Epithelial cell of prostate (primary cell): ENCODE measurements around the gene SPINK7.
"Not testable (repeated sequence)": the region's sequence is repeated elsewhere in the genome, so short reads cannot be mapped to it uniquely, and the experiment has no call there.

Experiments used
- DNase-seq: peaks from one replicate; pipeline ENCODE4 v3.0.0-alpha.2; 2011; ENCODE audit warnings: low read depth, low spot score
- H3K27ac ChIP-seq: fragments of 450-650 bp; 2 replicates; pipeline ENCODE4 v1.5.1; 2017; ENCODE audit warnings: mild to moderate bottlenecking

Gene SPINK7

DNA sequence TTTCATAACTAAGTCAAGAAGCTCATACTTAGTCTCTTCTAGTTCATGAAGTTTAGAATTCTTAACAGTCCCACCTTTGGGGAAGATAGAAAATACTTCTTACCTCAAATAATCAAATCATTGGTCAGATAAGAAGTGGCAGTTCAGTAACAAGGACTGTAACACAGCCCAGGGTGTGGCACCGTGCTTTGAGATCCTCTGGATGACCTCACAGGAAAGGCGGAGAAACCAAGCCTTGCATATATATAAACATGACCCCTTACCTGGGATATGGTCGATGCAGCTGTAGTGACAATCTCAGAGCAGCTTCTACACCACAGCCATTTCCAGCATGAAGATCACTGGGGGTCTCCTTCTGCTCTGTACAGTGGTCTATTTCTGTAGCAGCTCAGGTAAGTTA, at the start of gene SPINK7:
TSS of gene SPINK7 (plus strand) at position 271 of the 400 bp plus-strand sequence. CDS start at position 332, 61 bp downstream.
- no peak for DNase-seq
- H3K27ac ChIP-seq: no peak within 1 kb of the TSS

- DNase-seq: no peak
- H3K27ac ChIP-seq: peak overlapping the region; percentile 31
Observed at GRCh38 chr5:148267962-148268361, 44.3 kb upstream of the SPINK7 start.

DNA sequence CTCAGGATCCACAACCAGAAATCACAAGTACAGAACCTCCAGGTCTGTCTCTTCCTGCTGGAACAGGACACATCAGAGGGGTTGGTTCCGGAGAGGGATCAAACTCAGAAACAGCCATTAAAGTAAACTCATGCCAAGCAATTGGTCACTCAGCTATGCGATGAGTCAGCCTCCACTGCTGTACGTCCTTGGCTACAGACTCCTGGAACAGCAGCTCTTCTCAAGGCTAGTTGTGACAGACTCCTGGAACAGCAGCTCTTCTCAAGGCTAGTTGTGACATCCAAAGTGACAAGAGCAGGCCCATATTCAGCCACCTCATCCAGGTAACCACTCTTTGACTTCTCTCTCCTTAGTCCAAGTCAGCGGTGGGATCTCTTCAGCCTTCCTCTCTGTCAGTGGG, 43.7 kb upstream of the SPINK7 start, which contains the start of gene SPINK13:
TSS of gene SPINK13 (plus strand) at position 229 of the 400 bp plus-strand sequence. CDS start 1,279 bp downstream, outside the sequence.
- H3K27ac ChIP-seq: peak within 1 kb of the TSS; percentile 31
- peak; percentile 65 for DNase-seq

DNA sequence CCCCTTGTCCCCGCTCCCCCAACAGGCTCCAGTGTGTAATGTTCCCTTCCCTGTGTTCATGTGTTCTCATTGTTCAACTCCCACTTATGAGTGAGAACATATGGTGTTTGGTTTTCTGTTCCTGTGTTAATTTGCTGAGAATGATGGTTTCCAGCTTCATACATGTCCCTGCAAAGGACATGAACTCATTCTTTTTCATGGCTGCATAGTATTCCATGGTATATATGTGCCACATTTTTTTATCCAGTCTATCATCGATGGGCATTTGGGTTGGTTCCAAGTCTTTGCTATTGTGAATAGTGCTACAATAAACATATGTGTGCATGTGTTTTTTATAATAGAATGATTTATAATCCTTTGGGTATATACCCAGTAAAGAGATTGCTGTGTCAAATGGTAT, 37.1 kb upstream of the SPINK7 start:
- not testable (repeated sequence) for DNase-seq, H3K27ac ChIP-seq

GRCh38 chr5:148280893-148281292, 31.3 kb upstream of the SPINK7 start:
- DNase-seq, H3K27ac ChIP-seq: not testable (repeated sequence)

- not testable (repeated sequence) for DNase-seq, H3K27ac ChIP-seq
Observed at GRCh38 chr5:148281336-148281735, 30.9 kb upstream of the SPINK7 start.

- no peak for DNase-seq
- no peak overlapping the region for H3K27ac ChIP-seq
Observed at GRCh38 chr5:148290271-148291195, 21.7 kb upstream of the SPINK7 start.

DNA sequence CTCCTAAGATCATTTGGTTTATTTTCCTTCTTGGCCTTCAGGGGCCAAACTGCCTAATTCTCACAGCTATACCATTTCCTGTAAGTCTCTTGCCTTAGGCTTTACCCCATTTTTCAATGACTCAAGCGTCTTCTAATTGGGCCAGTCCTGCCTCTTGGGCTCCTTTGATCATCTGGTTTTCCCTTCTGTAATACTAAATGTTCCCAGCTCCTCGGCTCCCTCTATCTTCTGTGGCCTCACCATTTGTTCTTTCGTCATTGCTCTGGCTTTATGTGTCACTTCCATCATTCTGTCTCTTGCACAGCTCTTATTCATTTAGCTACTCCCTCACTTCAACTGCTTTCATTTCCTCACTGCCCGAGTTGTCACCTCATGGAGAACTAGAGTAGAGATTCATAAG, 14.5 kb upstream of the SPINK7 start:
- no peak overlapping the region for H3K27ac ChIP-seq
- no peak for DNase-seq

DNA sequence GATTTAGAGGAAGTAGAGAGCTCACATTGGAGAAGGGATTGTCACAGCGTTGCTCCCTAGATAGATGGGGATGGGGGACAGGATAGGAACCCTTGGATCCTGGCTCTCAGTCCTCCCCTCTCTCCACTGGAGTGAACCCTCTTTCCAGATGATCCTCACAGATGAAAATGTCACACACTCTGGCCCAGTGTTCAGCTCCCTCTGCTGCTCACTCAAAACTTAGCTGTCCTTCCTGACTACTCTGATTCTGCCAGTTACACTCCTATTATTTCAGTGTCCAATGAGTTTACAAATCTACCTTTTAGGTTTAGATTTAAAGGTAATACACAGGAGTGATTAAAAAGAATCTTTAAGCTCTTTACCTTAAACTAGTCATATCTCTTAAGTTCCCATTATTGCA, 5.8 kb upstream of the SPINK7 start:
- no peak overlapping the region for H3K27ac ChIP-seq
- DNase-seq: no peak

- no peak for DNase-seq
- peak overlapping the region; percentile 26 for H3K27ac ChIP-seq
Observed at GRCh38 chr5:148309019-148309418, 3.2 kb upstream of the SPINK7 start.

DNA sequence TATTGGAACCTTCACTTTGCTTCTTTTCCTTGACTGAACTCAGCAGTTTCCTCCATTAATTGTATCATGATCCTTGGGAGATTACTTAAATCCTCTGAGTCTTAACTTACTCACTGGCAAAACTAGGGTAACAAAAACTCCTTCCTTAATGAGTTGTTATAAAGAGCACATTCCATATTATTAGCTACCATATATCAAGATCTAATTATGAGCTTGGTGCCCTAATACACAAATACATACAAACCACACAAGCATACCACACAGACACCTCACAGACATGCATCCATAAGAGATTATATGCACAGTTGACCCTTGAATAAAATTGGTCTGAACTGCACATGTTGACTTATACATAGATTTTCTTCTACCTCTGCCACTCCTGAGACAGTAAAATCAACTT, 2.5 kb upstream of the SPINK7 start:
- H3K27ac ChIP-seq: peak overlapping the region; percentile 26
- DNase-seq: no peak

GRCh38 chr5:148311484-148311883, 739 bp upstream of the SPINK7 start:
- DNase-seq: no peak
- H3K27ac ChIP-seq: no peak overlapping the region

DNA sequence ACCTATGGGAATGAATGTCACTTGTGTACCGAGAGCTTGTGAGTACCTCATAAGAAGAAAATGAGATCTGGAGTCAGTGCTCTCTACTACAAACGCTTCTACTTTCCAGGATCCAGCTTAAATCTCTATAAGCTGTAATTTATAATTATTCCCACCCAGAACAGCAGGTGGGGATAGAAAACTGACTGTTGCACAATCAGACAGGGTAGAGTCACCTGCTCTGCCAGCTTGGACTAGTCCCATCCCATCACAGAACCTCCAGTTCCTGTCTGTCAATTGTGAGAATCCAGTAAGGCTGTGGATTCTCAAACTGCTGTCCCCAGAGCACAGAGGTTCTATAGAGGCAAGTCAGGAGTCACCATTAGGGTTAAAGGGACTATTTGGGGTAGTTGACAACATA, 2.0 kb downstream of the SPINK7 start:
- no peak overlapping the region for H3K27ac ChIP-seq
- DNase-seq: no peak

GRCh38 chr5:148314731-148315130, 2.5 kb downstream of the SPINK7 start:
- DNase-seq: no peak
- no peak overlapping the region for H3K27ac ChIP-seq

DNA sequence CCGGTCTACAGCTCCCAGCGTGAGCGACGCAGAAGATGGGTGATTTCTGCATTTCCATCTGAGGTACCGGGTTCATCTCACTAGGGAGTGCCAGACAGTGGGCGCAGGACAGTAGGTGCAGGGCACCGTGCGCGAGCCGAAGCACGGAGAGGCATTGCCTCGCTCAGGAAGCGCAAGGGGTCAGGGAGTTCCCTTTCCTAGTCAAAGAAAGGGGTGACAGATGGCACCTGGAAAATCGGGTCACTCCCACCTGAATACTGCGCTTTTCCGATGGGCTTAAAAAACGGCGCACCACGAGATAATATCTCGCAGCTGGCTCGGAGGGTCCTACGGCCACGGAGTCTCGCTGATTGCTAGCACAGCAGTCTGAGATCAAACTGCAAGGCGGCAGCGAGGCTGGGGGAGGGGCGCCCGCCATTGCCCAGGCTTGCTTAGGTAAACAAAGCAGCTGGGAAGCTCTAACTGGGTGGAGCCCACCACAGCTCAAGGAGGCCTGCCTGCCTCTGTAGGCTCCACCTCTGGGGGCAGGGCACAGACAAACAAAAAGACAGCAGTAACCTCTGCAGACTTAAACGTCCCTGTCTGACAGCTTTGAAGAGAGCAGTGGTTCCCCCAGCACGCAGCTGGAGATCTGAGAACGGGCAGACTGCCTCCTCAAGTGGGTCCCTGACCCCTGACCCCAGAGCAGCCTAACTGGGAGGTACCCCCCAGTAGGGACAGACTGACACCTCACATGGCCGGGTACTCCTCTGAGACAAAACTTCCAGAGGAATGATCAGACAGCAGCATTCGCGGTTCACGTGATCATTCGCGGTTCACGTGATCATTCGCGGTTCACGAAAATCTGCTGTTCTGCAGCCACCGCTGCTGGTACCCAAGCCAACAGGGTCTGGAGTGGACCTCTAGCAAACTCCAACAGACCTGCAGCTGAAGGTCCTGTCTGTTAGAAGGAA, 8.1 kb downstream of the SPINK7 start:
- DNase-seq: not testable (repeated sequence)

DNA sequence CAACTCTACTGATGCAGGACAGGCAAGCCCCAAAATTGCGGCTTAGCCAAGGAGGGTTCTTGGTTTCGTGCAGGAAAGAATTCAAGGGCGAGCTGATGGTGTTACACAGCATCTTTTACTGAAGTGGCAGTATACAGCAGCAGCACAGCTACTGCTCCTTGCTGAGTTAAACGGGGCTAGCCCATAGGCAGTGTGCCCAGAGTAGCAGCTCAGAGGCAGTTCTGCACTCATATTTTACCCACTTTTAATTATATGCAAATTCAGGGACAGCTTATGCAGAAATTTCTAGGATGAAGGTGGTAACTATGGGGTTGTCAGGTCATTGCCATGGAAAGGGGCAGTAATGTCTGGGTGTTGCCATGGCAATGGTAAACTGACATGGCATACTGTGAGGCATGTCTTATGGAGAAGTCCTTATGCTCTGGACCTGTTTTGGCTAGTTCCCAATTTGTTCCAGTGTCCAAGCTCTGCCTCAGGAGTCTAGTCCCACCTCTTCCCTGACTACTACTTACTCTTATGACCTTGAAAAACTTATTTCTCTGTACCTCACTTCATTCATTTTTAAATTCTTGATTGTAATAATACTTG, 21.1 kb downstream of the SPINK7 start:
- no peak overlapping the region for H3K27ac ChIP-seq
- no peak for DNase-seq

More for the DNA sequence above, 8.1 kb downstream of the SPINK7 start:
- H3K27ac ChIP-seq: peak overlapping the region; percentile 52

DNA sequence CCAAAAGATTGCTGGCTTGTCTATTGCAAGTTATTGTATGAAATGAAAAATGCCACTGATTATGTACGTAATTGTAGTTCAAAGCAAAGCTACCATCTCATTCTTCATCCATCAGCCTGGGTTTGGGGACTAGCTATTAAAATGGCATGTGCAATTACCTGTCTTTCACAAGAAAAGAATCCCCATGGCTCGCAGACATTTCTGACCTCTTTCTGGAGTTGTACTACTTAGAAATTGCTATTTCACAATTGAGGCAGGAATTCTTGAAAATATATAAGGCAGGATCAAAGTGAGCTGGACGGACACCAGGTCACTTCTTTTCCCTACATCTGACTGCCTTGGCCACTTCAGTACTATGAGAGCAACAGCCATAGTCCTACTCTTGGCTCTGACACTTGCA, 23.0 kb downstream of the SPINK7 start, which contains the start of gene SPINK9:
TSS of gene SPINK9 (plus strand) at position 301 of the 400 bp plus-strand sequence. CDS start at position 356, 55 bp downstream.
- DNase-seq: no peak
- peak within 1 kb of the TSS; percentile 93 for H3K27ac ChIP-seq

DNA sequence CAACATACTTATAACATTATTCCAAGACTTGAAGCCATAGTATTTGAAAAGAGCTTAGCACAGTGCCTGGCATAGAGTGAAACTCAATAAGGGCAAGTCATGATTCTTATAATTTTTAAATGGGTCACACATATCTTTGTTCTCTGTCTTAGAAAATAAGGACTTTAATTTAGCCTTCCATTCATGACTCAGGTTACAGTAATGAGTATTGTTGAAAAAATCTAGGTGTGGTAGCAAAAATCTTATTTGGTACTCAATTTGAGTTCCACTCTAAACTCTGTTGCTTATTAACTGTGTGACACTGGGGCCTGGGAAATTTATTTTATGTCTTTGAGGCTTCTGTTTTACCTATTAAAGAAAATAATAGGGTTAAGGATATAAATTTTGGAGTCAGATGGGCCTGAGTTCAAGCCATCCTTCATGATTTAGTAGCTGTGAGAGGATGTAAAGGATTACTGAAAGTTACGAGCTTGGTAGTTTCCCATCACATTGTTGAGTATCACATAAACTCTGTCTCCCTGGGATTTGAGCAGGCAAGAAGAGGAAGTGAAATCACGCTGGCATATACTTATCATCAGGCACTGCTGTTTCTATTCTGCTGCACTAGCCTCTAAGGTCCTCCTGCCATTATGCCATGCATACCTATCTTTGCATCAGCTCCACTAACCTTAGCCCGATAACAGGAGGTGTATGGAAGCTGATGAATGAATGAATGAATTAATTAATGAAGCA, 24.6 kb downstream of the SPINK7 start:
- peak overlapping the region; percentile 93 for H3K27ac ChIP-seq
- no peak for DNase-seq

- DNase-seq: no peak
Observed at GRCh38 chr5:148342371-148343045, 30.3 kb downstream of the SPINK7 start.

More at GRCh38 chr5:148342371-148343045, 30.3 kb downstream of the SPINK7 start:
- peak overlapping the region; percentile 90 for H3K27ac ChIP-seq
